Activated CD4-positive, alpha-beta T cell treated with anti-CD3 and anti-CD28 coated beads, Interleukin-2, amount 50 U/mL, for 24 hours (primary cell): ENCODE results near the gene HSPA1A.
A peak's percentile ranks its signal among the peaks of the same experiment; 100 is the strongest.
"Not testable (repeated sequence)": the region's sequence is repeated elsewhere in the genome, so short reads cannot be mapped to it uniquely, and the experiment has no call there.

ENCODE experiments used
- DNase-seq, 2 donors: peaks; one replicate each; pipeline ENCODE4 v3.0.0-alpha.2; 2020; ENCODE audit warnings: low read depth in 1 of 2, low spot score in 1 of 2

HSPA1A gene

DNA sequence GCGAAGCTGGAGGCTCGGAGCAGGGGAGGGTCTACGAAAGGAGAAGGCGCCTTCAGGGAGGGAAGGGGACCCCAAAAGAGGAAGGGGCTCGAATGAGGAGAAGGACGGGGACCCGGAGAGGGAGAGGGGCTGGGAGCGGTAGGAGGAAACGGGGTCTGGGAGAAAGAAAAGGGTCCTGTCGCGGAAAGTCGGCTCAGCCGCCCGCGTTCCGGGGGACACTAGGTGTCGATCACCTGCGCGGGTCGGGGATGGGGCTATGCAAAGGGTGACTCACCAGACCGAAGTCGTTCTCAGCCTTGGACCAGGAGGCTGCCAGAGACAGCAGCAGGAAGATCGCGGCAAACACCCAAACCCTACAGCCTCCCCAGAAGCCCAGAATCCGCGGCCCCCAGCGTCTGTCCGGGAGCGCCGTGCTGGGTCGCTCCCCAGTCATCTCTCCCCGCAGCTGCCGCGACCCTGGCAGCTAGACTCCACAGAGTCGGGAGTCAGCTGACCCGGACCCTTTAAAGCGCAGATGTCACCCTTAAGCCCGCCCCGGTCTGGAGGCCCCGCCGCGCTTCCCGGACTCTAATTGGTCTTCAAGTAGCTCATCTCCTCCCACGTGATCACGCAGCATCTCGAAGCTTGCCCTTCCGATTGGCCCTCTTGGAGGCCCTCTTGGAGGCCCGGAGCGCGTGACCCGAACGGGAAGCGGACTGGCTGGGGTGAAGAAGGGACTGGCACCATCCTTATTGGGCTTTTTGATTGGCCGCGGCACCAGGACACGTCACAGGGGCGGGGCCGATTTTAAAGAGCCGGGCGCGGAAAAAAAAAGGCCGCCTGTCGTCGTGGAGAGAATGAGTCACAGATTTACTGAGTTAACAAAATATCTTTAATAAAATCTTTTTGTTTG, 47.2 kb downstream of the HSPA1A start, which contains the start of gene NEU1:
NEU1 (minus strand) TSS at position 478 of the 892 bp plus-strand sequence; CDS start at position 433, 45 bp downstream.
- peak; percentile 95 to 99 for DNase-seq

DNA sequence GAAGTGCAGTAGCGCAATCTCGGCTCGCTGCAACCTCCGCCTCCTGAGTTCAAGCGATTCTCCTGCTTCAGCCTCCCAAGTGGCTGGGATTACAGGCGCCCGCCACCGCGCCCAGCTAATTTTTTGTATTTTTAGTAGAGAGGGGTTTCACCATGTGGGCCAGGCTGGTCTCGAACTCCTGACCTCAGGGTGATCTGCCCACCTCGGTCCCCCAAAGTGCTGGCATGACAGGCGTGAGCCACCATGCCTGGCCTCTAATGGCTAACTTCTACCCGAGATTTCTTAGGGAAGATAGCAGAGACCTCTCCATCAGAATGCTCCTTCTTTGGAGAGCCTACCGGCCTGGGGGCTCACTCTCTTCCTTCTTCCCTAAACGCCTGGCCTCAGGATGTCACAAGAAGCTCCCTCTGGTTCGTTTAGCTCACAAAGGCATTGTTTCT, 48.8 kb downstream of the HSPA1A start:
- not testable (repeated sequence) for DNase-seq

DNA sequence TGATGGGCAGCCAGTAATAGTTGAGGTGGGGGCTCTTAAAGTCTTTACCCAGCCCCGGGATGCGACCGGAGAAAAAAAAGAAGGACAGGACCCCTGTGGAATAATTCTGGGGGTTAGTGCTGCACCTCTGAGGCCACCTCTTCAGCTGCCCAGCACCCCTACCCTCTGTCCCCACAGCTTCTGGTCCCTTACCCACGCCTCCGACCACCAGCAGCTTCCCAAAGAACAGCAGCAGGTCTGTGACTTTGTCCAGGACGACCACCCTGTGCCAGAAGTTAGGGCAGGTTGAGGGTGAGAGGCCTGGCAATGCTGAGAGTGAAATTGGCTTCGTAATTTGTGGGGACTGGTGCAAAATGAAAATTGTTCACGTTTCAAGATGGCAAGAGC, 49.5 kb downstream of the HSPA1A start:
- no peak for DNase-seq

DNA sequence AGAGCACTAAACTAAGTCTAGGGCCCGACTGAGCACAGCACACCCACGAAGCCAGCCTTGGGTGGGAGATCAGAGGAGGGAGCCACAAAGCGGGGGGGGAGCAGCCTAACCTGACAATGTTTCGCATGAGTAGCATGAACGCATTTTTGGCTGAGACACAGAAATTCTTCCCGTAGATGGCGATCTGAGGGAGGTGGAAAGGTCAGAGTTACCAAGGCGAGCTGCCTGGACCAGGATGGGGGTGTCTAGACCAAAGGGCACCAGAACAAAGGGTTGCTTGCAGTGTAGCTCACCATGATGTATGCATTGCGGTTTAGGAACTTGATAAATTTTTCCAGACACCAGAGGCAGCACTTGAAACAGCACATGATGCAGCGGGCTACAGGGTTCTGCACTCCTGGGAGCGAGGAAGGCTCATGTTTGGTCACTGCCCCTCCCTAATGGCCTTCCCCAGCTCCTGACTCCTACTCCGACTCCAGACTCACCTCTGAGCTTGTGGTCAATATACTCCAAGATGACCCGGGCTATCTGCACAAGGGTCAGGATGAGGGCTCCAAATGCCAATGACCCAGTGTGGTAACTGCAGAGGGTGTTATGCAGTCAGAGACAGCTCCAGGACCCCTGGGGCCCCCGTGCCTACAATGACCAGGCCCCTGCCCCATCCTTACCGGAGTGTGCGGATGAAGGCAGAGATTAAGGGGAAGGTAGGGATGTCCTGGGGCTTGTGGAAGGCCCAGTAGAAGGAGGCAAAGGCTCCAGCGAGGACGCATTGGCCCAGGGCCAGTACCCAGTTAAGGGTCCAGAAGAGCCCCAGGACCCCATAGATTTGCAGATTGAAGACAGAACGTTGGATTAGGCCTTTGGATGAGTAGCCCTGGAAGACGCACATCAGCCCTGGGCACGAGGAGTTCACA, 50.1 kb downstream of the HSPA1A start:
- no peak for DNase-seq
